HG03521 (cell line): ENCODE data around the gene MTR.

Experiments used
- ATAC-seq: cut with Tn5 transposase; IDR thresholded peaks from one replicate; pipeline ENCODE4 v1.9.1; 2021; ENCODE audit warnings: mild to moderate bottlenecking, moderate library complexity; ENCODE audit not compliant: unreplicated experiment

Gene MTR

GRCh38 chr1:236773919-236774318 is 21.2 kb upstream of the MTR start:
- no peak for ATAC-seq

GRCh38 chr1:236774926-236775325 is 20.2 kb upstream of the MTR start:
- ATAC-seq, result no peak

GRCh38 chr1:236779312-236779711 is 15.8 kb upstream of the MTR start:
- ATAC-seq, result no peak

GRCh38 chr1:236785477-236785876 is 9.6 kb upstream of the MTR start:
- no peak for ATAC-seq

- ATAC-seq, result no peak
Observed at GRCh38 chr1:236786453-236786852, 8.6 kb upstream of the MTR start.

- no peak for ATAC-seq
Observed at GRCh38 chr1:236794585-236795034, 482 bp upstream of the MTR start.

GRCh38 chr1:236795757-236796667 is 920 bp downstream of the MTR start:
- no peak for ATAC-seq

GRCh38 chr1:236799001-236799400 is 3.9 kb downstream of the MTR start:
- no peak for ATAC-seq

GRCh38 chr1:236800002-236800620 is 5.0 kb downstream of the MTR start:
- ATAC-seq, result no peak

GRCh38 chr1:236800623-236801022 is 5.5 kb downstream of the MTR start:
- no peak for ATAC-seq

GRCh38 chr1:236802264-236802663 is 7.2 kb downstream of the MTR start:
- no peak for ATAC-seq

- no peak for ATAC-seq
Observed at GRCh38 chr1:236806634-236807033, 11.5 kb downstream of the MTR start.

GRCh38 chr1:236808005-236808404 is 12.9 kb downstream of the MTR start:
- ATAC-seq, result no peak

- ATAC-seq, result no peak
Observed at GRCh38 chr1:236808564-236809130, 13.6 kb downstream of the MTR start.

GRCh38 chr1:236809148-236809547 is 14.1 kb downstream of the MTR start:
- ATAC-seq, result no peak

GRCh38 chr1:236810018-236810417 is 14.9 kb downstream of the MTR start:
- ATAC-seq, result no peak

GRCh38 chr1:236812334-236813030 is 17.4 kb downstream of the MTR start:
- ATAC-seq, result no peak

- ATAC-seq, result no peak
Observed at GRCh38 chr1:236815941-236816340, 20.8 kb downstream of the MTR start.

GRCh38 chr1:236819856-236820255 is 24.8 kb downstream of the MTR start:
- no peak for ATAC-seq

- ATAC-seq, result no peak
Observed at GRCh38 chr1:236821091-236821627, 26.1 kb downstream of the MTR start.

- ATAC-seq, result no peak
Observed at GRCh38 chr1:236823559-236823958, 28.5 kb downstream of the MTR start.
